Transverse colon (tissue), 4 donors: ENCODE measurements around the gene TTC6. TPM values are rescaled to one million over a fixed set of nuclear protein-coding genes. Genes with fewer than 3 reads are reported as not detected.

Source experiments
- DNase-seq: peaks from one replicate; pipeline ENCODE4 v3.0.0-alpha.2; 2019
- H3K27ac ChIP-seq, 4 donors: fragments of 200-600 bp; sonication (generic); 2 replicates each; pipeline ENCODE4 v1.5.1; 2016 to 2018; ENCODE audit warnings: inconsistent platforms in 4 of 4
- H3K27me3 ChIP-seq: fragments of 200-600 bp; sonication (generic); 2 replicates; pipeline ENCODE4 v1.5.1; 2017; ENCODE audit warnings: inconsistent platforms
- H3K36me3 ChIP-seq, 4 donors: fragments of 200-600 bp; sonication (generic); 2 replicates each; pipeline ENCODE4 v1.5.1; 2017 to 2019; ENCODE audit warnings: inconsistent platforms in 4 of 4
- H3K4me1 ChIP-seq, 4 donors: fragments of 200-600 bp; sonication (generic); 2 replicates each; pipeline ENCODE4 v1.5.1; 2017 to 2020; ENCODE audit warnings: inconsistent platforms in 4 of 4
- H3K4me3 ChIP-seq, 4 donors: fragments of 200-600 bp; sonication (generic); 1 replicate in 1 of 4; 2 replicates in 3 of 4; pipeline versions ENCODE4 v1.5.1 to v1.6.1; 2017 to 2019; ENCODE audit warnings: inconsistent platforms in 4 of 4
- H3K9me3 ChIP-seq, 2 donors: fragments of 200-600 bp; sonication (generic); 2 replicates each; pipeline ENCODE4 v1.5.1; 2017 to 2019; ENCODE audit warnings: inconsistent platforms in 2 of 2
- EP300 ChIP-seq: sonication (generic); formaldehyde crosslinking; IDR thresholded peaks from one replicate; pipeline ENCODE4 v1.6.1; 2017; ENCODE audit warnings: antibody characterized with exemption, low read depth
- POLR2A ChIP-seq: fragments of 450-650 bp; IDR thresholded peaks from one replicate; pipeline ENCODE4 v1.6.1; 2016; ENCODE audit warnings: antibody characterized with exemption, mild to moderate bottlenecking, moderate library complexity
- POLR2AphosphoS5 ChIP-seq, 3 donors: sonication (generic); formaldehyde crosslinking; IDR thresholded peaks; one replicate each; pipeline ENCODE4 v1.6.1; 2016; ENCODE audit warnings: antibody characterized with exemption in 3 of 3
- WGBS, 2 donors: methylation state at CpG; one replicate each; pipeline ENCODE4 v1.1.5; 2018; ENCODE audit warnings: low coverage in 1 of 2; 5-methylcytosine and 5-hydroxymethylcytosine counted together
- in situ Hi-C, 4 donors: fragments of 200-750 bp; cut with MboI; loops; one replicate each; pipeline versions ENCODE4 v1.15.0 to v1.15.1; 2017; ENCODE audit warnings: low sequenced_read_pairs in 3 of 4, low pct_ligation_motif_present in 1 of 4, low pct_unique_long_range_greater_than_20kb in 1 of 4
- intact Hi-C: fragments of 100-400 bp; cut with DNase I; formaldehyde crosslinking; loops from one replicate; pipeline ENCODE4 v1.15.1; 2023; ENCODE audit warnings: low total_unique reads
- total RNA-seq, 4 donors: library from RNA; depleted of rRNA; stranded (reverse); fragments of >200 nt; gene quantifications; one replicate each; pipeline ENCODE4 v1.1.0, GENCODE V29; 2016
- TF ChIP-seq, protein P1 (sequence below), 5 experiments: fragments of 200-600 bp in 3 of 5; fragments of 450-650 bp in 2 of 5; sonication (generic) in 3 of 5; IDR thresholded peaks; 1 replicate in 2 of 5; 2 replicates in 3 of 5; pipeline ENCODE4 v1.5.1; 2016 to 2017; ENCODE audit warnings: antibody characterized with exemption in 5 of 5, inconsistent platforms in 3 of 5, mild to moderate bottlenecking in 2 of 5, moderate library complexity in 1 of 5

The TTC6 gene
- total RNA-seq, 4 donors from 2014 or later: 1.5 to 12.5 (median 4.9) TPM

DNA sequence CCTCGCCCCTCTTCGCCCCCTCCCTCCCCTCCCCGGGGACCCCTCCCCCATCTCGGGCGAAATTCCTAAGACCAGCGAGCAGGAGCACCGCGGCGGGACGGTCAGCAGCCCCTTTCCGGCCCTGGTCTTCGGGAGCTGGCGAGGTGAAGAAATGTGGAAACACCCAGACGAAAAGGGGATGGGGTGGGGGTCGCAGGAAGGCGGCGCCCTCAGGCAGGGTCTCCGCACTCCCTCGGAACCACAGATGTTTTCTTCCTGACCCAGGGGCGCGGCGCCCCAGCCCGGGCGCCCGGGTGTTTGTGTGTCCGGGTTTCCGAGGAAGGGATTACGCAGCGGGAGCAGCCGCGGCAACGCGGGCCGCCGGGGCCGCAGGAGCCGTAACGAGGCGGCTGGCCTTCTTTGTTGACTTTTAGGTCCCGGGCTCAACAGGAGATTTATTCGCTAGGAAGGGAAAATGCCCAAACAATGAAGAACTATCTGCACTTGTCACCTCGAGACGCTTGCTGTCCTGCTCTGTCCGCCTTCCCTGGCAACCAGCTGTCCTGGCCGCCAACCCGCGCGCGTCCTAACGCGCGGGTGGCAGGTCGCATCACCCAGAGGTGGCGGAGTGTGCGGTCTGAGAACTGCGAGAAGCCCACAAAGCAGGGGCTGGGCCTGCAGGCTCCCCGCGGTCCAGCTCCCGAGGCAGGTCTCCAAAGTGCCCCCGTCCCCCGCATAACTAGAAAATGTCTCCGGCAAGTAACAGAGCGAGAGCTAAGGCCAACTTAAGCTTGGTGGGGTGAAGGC, 7.4 kb upstream of the TTC6 start:
- intact Hi-C loops: no loop called here
- Histone ChIP-seq H3K36me3 (no peaks in the 10 kb centered on the region), H3K4me3 (peak overlapping the region in 3 of 4 donors; percentile 57 to 68 (median 66)), H3K27me3 (peaks cover 99% of the 10 kb centered on the region), H3K9me3 (no peaks in the 10 kb centered on the region), H3K27ac (peak overlapping the region; percentile 87 to 94 (median 90)), H3K4me1 (peaks cover 4 to 34% (median 18%) of the 10 kb centered on the region in 4 donors)
- no peak for DNase-seq
- in situ Hi-C loops: loop anchor here in 1 of 4 donors (10.0 kb wide), 1 partner anchor 343 kb away; no protein-coding TSS in a partner anchor
- TF ChIP-seq POLR2AphosphoS5 (IDR thresholded peaks at IDR 0.05) (no peak), POLR2A (peak; percentile 50), EP300 (no peak)
- TF ChIP-seq, protein P1, sequence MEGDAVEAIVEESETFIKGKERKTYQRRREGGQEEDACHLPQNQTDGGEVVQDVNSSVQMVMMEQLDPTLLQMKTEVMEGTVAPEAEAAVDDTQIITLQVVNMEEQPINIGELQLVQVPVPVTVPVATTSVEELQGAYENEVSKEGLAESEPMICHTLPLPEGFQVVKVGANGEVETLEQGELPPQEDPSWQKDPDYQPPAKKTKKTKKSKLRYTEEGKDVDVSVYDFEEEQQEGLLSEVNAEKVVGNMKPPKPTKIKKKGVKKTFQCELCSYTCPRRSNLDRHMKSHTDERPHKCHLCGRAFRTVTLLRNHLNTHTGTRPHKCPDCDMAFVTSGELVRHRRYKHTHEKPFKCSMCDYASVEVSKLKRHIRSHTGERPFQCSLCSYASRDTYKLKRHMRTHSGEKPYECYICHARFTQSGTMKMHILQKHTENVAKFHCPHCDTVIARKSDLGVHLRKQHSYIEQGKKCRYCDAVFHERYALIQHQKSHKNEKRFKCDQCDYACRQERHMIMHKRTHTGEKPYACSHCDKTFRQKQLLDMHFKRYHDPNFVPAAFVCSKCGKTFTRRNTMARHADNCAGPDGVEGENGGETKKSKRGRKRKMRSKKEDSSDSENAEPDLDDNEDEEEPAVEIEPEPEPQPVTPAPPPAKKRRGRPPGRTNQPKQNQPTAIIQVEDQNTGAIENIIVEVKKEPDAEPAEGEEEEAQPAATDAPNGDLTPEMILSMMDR (IDR thresholded peaks at IDR 0.05): no peak
- WGBS, 2 donors: 7 to 60% methylated on average over 1 to 60 of the region's 63 CpGs

DNA sequence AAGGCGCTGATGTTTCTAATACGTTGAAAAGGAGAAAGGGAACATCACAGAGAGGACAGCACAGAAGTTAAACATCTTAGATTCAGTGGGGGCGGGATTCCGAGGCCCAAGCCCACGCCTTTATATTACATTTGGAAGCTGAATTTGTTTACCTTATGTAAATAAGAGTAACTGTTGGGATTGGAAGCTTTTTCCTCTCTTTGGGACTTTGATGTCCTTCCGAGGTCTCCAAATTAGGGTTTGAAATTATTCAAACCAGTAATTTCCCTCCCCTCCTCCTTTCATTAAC, 6.8 kb upstream of the TTC6 start:
- no peaks in the 10 kb centered on the region for H3K36me3 ChIP-seq
- peaks cover 100% of the 10 kb centered on the region for H3K27me3 ChIP-seq
- H3K4me1 ChIP-seq: peaks cover 4 to 33% (median 16%) of the 10 kb centered on the region in 4 donors
- DNase-seq: peak; percentile 56
- WGBS, 2 donors: 12 to 15% methylated on average over 4 to 6 of the region's 6 CpGs
- H3K9me3 ChIP-seq: no peaks in the 10 kb centered on the region
- TF ChIP-seq POLR2A: no peak
- TF ChIP-seq POLR2AphosphoS5 (IDR thresholded peaks at IDR 0.05): peak in 1 of 3 donors; percentile 75
- peak overlapping the region; percentile 87 to 94 (median 90) for H3K27ac ChIP-seq
- H3K4me3 ChIP-seq: peak overlapping the region in 3 of 4 donors; percentile 57 to 68 (median 66)
- intact Hi-C loops (no loop called here), in situ Hi-C loops (loop anchor here in 1 of 4 donors (10.0 kb wide), 1 partner anchor 344 kb away; no protein-coding TSS in a partner anchor)

DNA sequence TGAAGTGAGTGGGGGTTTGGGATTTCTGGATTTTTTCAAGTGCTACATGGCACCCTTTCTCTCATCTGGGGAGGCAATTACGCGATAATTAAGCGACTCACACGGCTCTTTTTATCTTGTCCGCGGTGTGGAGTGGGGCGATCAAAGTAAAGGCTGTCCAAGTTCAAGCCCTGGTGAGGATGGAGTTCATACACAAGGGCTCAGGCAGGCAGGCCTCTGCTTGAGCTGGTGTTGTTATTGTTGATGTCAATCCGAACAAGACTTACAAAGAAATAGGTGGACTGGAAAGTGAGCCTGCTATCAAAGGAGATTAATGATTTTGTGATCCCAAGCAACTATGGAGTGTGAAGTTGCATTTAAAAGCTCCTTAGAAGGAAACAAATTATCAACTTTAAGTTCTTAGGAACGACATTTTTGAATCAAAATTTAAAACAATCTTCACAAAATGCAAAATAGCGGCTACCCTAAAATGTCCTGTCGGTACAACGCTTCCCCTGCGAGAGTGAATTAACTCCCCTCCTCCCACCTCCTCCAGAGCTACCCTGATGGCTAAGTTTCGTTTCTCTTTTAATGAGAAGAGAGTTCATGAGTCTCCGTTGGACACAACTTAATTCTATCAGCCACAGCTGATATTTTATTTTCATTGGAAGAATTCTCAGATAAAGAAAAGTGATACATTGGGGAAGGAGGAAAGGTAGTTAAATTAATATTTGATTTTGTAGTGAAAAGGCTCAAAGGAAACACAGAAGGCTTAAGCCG, 6.3 kb upstream of the TTC6 start:
- H3K4me1 ChIP-seq: peaks cover 4 to 30% (median 14%) of the 10 kb centered on the region in 4 donors
- DNase-seq: peak; percentile 24
- H3K4me3 ChIP-seq: peak overlapping the region in 3 of 4 donors; percentile 57 to 68 (median 66)
- peaks cover 100% of the 10 kb centered on the region for H3K27me3 ChIP-seq
- WGBS, 2 donors: 12% methylated on average over 9 to 16 of the region's 16 CpGs
- no peaks in the 10 kb centered on the region for H3K36me3 ChIP-seq
- intact Hi-C loops: no loop called here
- H3K27ac ChIP-seq: peak overlapping the region; percentile 87 to 94 (median 90)
- TF ChIP-seq, protein P1 (IDR thresholded peaks at IDR 0.05): no peak
- TF ChIP-seq POLR2AphosphoS5 (IDR thresholded peaks at IDR 0.05) (no peak), EP300 (no peak), POLR2A (no peak)
- in situ Hi-C loops: loop anchor here in 1 of 4 donors (10.0 kb wide), 1 partner anchor 344 kb away; no protein-coding TSS in a partner anchor
- H3K9me3 ChIP-seq: no peaks in the 10 kb centered on the region

DNA sequence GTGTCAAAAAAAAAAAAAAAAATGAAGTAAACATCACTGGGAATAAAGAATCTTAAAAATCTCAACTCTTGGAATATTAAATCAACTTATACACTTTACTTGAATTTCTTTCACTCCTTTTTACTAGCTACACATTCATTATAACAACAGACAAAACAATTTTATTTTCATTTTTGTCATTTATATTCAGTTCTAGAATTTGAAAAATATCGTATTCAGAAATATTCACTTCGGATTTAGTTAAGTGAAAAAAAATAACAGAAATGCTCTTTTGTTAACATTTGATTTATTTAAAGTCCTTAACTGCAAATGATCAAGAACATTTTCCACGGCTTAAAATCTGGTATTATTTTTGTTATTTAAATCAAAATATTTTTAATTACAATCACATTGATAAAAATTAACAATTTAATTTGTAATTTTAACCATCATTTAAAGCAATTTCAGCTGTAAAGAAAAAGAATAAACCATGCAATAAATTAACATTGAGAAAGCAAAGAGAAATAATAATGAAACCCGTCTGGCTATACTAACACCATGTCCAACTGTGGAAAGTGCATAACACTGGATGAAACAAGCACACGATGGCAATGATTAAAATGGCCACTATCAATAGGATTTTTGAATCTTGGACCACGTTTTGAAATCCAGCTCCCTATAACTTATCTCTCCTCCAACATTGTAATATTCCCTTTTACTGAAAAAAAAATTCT, 5.6 kb upstream of the TTC6 start:
- 11 to 12% methylated on average over 6 of the region's 6 CpGs for WGBS, 2 donors
- Histone ChIP-seq H3K4me3 (peak overlapping the region in 3 of 4 donors; percentile 57 to 68 (median 66)), H3K27ac (peak overlapping the region in 3 of 4 donors; percentile 90 to 94 (median 91)), H3K36me3 (no peaks in the 10 kb centered on the region), H3K9me3 (no peaks in the 10 kb centered on the region), H3K27me3 (peaks cover 100% of the 10 kb centered on the region), H3K4me1 (peaks cover 4 to 23% (median 6%) of the 10 kb centered on the region in 4 donors)
- TF ChIP-seq, protein P1 (IDR thresholded peaks at IDR 0.05): no peak
- no peak for TF ChIP-seq POLR2A
- no peak for TF ChIP-seq POLR2AphosphoS5 (IDR thresholded peaks at IDR 0.05)
- TF ChIP-seq EP300: no peak
- intact Hi-C loops: no loop called here
- in situ Hi-C loops: loop anchor here in 1 of 4 donors (10.0 kb wide), 1 partner anchor 345 kb away; no protein-coding TSS in a partner anchor
- no peak for DNase-seq
